ENCODE results near the gene GRM8. TPM values are rescaled to one million over a fixed set of nuclear protein-coding genes. Genes with fewer than 3 reads are reported as not detected.

The GRM8 gene
- total RNA-seq, 1 experiment from 2014 or later, result 1.8 TPM

GRCh38 chr7:126698446-126698845 lies 554.3 kb downstream of the GRM8 start:
- Histone ChIP-seq H3K9ac (ENCODE audit: extremely low read depth, insufficient read length, low read length) (no peak overlapping the region), H3K27me3 (ENCODE audit: insufficient read depth, low read length) (no peaks in the 10 kb centered on the region), H2BK20ac (ENCODE audit: low read depth, low read length, poor library complexity, severe bottlenecking) (no peak overlapping the region), H2BK5ac (ENCODE audit: insufficient read length, low read length) (no peak overlapping the region), H2BK15ac (ENCODE audit: low read depth, low read length) (no peak overlapping the region), H2AFZ (ENCODE audit: low read length) (no peak overlapping the region), H3K4me1 (ENCODE audit: insufficient read depth, low read length) (no peaks in the 10 kb centered on the region), H2BK120ac (ENCODE audit: low read depth, low read length, poor library complexity, severe bottlenecking) (no peak overlapping the region), H2AK5ac (ENCODE audit: insufficient read length, low read length) (no peak overlapping the region), H3K18ac (ENCODE audit: insufficient read length, low read depth, low read length) (no peak overlapping the region), H3K4ac (ENCODE audit: low read depth, low read length) (no peak overlapping the region), H3K79me2 (ENCODE audit: insufficient read depth, low read length) (no peaks in the 10 kb centered on the region), H4K8ac (replicated peaks; ENCODE audit: insufficient read length, low read depth, low read length) (no peak overlapping the region), H3K9me3 (ENCODE audit: control insufficient read depth, low read depth, low read length) (no peaks in the 10 kb centered on the region), H3K56ac (ENCODE audit: insufficient read length, low read depth, low read length) (no peak overlapping the region), H3K14ac (ENCODE audit: insufficient read depth, low read length) (no peak overlapping the region), H3T11ph (ENCODE audit: low read length) (no peak overlapping the region), H3K23ac (ENCODE audit: insufficient read length, low read depth, low read length) (no peak overlapping the region), H2BK12ac (ENCODE audit: insufficient read length, low read depth, low read length) (no peak overlapping the region), H4K5ac (ENCODE audit: insufficient read length, low read depth, low read length) (no peak overlapping the region), H3K79me1 (ENCODE audit: insufficient read depth, low read depth, low read length, poor library complexity, severe bottlenecking) (no peaks in the 10 kb centered on the region), H3K4me2 (ENCODE audit: insufficient read depth, insufficient read length, low read length) (no peak overlapping the region), H4K20me1 (ENCODE audit: control insufficient read depth, insufficient read depth, insufficient read length) (no peaks in the 10 kb centered on the region), H3K23me2 (ENCODE audit: insufficient read length, low read depth, low read length, poor library complexity, severe bottlenecking) (no peaks in the 10 kb centered on the region), H4K91ac (ENCODE audit: insufficient read length, low read depth, low read length) (no peak overlapping the region), H3K27ac (ENCODE audit: insufficient read length, low read depth, low read length) (no peak overlapping the region)
- no CpG with 5 or more reads among the region's 2 CpGs for WGBS (ENCODE audit: extremely low coverage, insufficient read length, low lambda C conversion rate)
- no peaks in the 10 kb centered on the region for H3K36me3 Mint-ChIP-seq (ENCODE audit: insufficient read depth in 1 of 3, low read depth in 3 of 3)
- 0 out of 5 replicates have a peak, but pooled peaks cover 0 to 2% of the 10 kb centered on the region in 2 experiments for H3K9me3 Mint-ChIP-seq
- peaks cover 20 to 22% of the 10 kb centered on the region in 2 experiments for H3K4me1 Mint-ChIP-seq
- no peak overlapping the region for H3K4me3 Mint-ChIP-seq
- no peak overlapping the region for H3K27ac Mint-ChIP-seq
- no peak for DNase-seq
- no peaks in the 10 kb centered on the region for H3K27me3 Mint-ChIP-seq (ENCODE audit: low read depth)
- TF ChIP-seq CTCF (conservative IDR thresholded peaks at IDR 0.05), result no peak

Data from H9 (cell line).